Spleen (tissue), 11 donors: ENCODE data around the gene DAPK2. TPM values are rescaled to one million over a fixed set of nuclear protein-coding genes. Genes with fewer than 3 reads are reported as not detected.

Experiments used
- DNase-seq: peaks from one replicate; pipeline ENCODE4 v3.0.0-alpha.2; 2020
- H3K27ac ChIP-seq, 8 donors: fragments of 200-600 bp; sonication (generic) in 7 of 8; 1 replicate in 4 of 8; 2 replicates in 4 of 8; pipeline versions ENCODE4 v1.5.0 to v1.8.0; 2016 to 2021; ENCODE audit warnings: inconsistent platforms in 4 of 8, mild to moderate bottlenecking in 4 of 8, moderate library complexity in 1 of 8
- H3K27me3 ChIP-seq, 7 donors: fragments of 200-600 bp; sonication (generic) in 6 of 7; replicated peaks in 1 of 7; 1 replicate in 4 of 7; 2 replicates in 3 of 7; pipeline versions ENCODE4 v1.5.0 to v1.8.0; 2016 to 2021; ENCODE audit warnings: inconsistent platforms in 3 of 7, mild to moderate bottlenecking in 1 of 7
- H3K36me3 ChIP-seq, 6 donors: fragments of 200-600 bp; sonication (generic) in 5 of 6; 1 replicate in 4 of 6; 2 replicates in 2 of 6; pipeline versions ENCODE4 v1.5.0 to v1.8.0; 2016 to 2021; ENCODE audit warnings: inconsistent platforms in 2 of 6
- H3K4me1 ChIP-seq, 6 donors: fragments of 200-600 bp; sonication (generic) in 5 of 6; 1 replicate in 3 of 6; 2 replicates in 3 of 6; pipeline versions ENCODE4 v1.5.0 to v1.8.0; 2016 to 2021; ENCODE audit warnings: inconsistent platforms in 3 of 6
- H3K4me3 ChIP-seq, 8 donors: fragments of 200-600 bp; sonication (generic) in 7 of 8; 1 replicate in 4 of 8; 2 replicates in 4 of 8; pipeline versions ENCODE4 v1.5.0 to v1.8.0; 2016 to 2021; ENCODE audit warnings: inconsistent platforms in 4 of 8, mild to moderate bottlenecking in 4 of 8, moderate library complexity in 2 of 8
- H3K9me3 ChIP-seq, 8 donors: fragments of 200-600 bp; sonication (generic) in 7 of 8; 1 replicate in 4 of 8; 2 replicates in 4 of 8; pipeline versions ENCODE4 v1.5.0 to v1.8.0; 2016 to 2021; ENCODE audit warnings: inconsistent platforms in 4 of 8
- CTCF ChIP-seq, 11 experiments: fragments of 200-600 bp in 7 of 11; fragments of 450-650 bp in 4 of 11; sonication (generic) in 4 of 11; IDR thresholded peaks in 8 of 11; conservative IDR thresholded peaks in 3 of 11; 1 replicate in 7 of 11; 2 replicates in 4 of 11; pipeline versions ENCODE4 v1.4.0 to v1.8.0; 2016 to 2021; ENCODE audit warnings: antibody characterized with exemption in 11 of 11, inconsistent platforms in 4 of 11, mild to moderate bottlenecking in 1 of 11
- POLR2A ChIP-seq, 3 donors: fragments of 450-650 bp; IDR thresholded peaks; one replicate each; pipeline ENCODE4 v1.5.1; 2017; ENCODE audit warnings: antibody characterized with exemption in 3 of 3, mild to moderate bottlenecking in 1 of 3
- POLR2AphosphoS5 ChIP-seq, 3 donors: sonication (generic); formaldehyde crosslinking; IDR thresholded peaks; one replicate each; pipeline ENCODE4 v1.5.1; 2017; ENCODE audit warnings: antibody characterized with exemption in 3 of 3
- WGBS, 5 donors: extraction: QIAGEN DNeasy Blood & Tissue Kit in 3 of 5; methylation state at CpG; one replicate each; pipeline versions ENCODE4 v1.1.5 to v1.1.7; 2013 to 2018; 5-methylcytosine and 5-hydroxymethylcytosine counted together
- intact Hi-C: fragments of 100-400 bp; cut with DNase I; formaldehyde crosslinking; loops from one replicate; pipeline ENCODE4 v1.15.0; 2023; ENCODE audit warnings: low total_unique reads
- polyA plus RNA-seq, 3 donors: library from polyadenylated mRNA; stranded (reverse); fragments of 200-250 nt; gene quantifications; one replicate each; pipeline ENCODE4 v1.2.1, GENCODE V29; 2013
- total RNA-seq, 7 donors: library from RNA; depleted of rRNA in 3 of 7; stranded (reverse); fragments of >200 nt in 3 of 7; fragmentation: NEBNext Ultra II Directional in 4 of 7; extraction: Animal tissue kit (Norgen Biotek cat#: 25700) in 4 of 7; gene quantifications; one replicate each; pipeline versions ENCODE4 v1.1.0 to v1.2.1, GENCODE V29; 2016 to 2021
- donor health status: healthy with polysubstance abuse.
- donor health status: DM: no; HTN: no; CAD: no; lungs with moderate emphysema.
- donor health status: DM: no; HTN: no; CAD: no.
- donor health status: Bipolar disorder and iron deficiency.
- donor health status: healthy.
- donor health status: DM: no; HTN: no; CAD: no.
- donor health status: DM: yes; HTN: yes; CAD: no.

Gene DAPK2
- total and polyA plus RNA-seq, 10 donors = 4.9 to 38.3 (median 15.5) TPM

- no peak for DNase-seq
- intact Hi-C loops = no loop called here
- H3K9me3 ChIP-seq = no peaks in the 10 kb centered on the region
- peak overlapping the region in 3 of 8 donors; percentile 2 to 31 (median 30) for H3K27ac ChIP-seq
- no peaks in the 10 kb centered on the region for H3K27me3 ChIP-seq
- peaks cover 0 to 61% (median 4%) of the 10 kb centered on the region in 6 donors for H3K36me3 ChIP-seq
- TF ChIP-seq CTCF (IDR thresholded peaks at IDR 0.05 in 8 of 11, conservative IDR thresholded peaks at IDR 0.05 in 3 of 11) (no peak), POLR2A (IDR thresholded peaks at IDR 0.05) (no peak), POLR2AphosphoS5 (IDR thresholded peaks at IDR 0.05) (no peak)
- no peak overlapping the region for H3K4me3 ChIP-seq
- H3K4me1 ChIP-seq = peaks cover 0 to 37% (median 14%) of the 10 kb centered on the region in 6 donors
- 58 to 95% (median 79%) methylated on average over 5 to 6 of the region's 6 CpGs for WGBS, 5 donors
Measured at GRCh38 chr15:63918317-63918672, 128.0 kb downstream of the DAPK2 start.

GRCh38 chr15:63917588-63918316, 128.5 kb downstream of the DAPK2 start:
- Histone ChIP-seq H3K4me3 (no peak overlapping the region), H3K36me3 (peaks cover 0 to 55% (median 2%) of the 10 kb centered on the region in 6 donors), H3K4me1 (peaks cover 0 to 37% (median 14%) of the 10 kb centered on the region in 6 donors), H3K27me3 (no peaks in the 10 kb centered on the region), H3K27ac (peak overlapping the region in 5 of 8 donors; percentile 2 to 43 (median 30)), H3K9me3 (no peaks in the 10 kb centered on the region)
- TF ChIP-seq CTCF (IDR thresholded peaks at IDR 0.05 in 8 of 11, conservative IDR thresholded peaks at IDR 0.05 in 3 of 11) = no peak
- no peak for TF ChIP-seq POLR2AphosphoS5 (IDR thresholded peaks at IDR 0.05)
- TF ChIP-seq POLR2A (IDR thresholded peaks at IDR 0.05) = no peak
- DNase-seq = no peak
- intact Hi-C loops = no loop called here
- 71 to 85% (median 78%) methylated on average over 7 to 8 of the region's 8 CpGs for WGBS, 5 donors

- peaks cover 0 to 52% (median 0%) of the 10 kb centered on the region in 6 donors for H3K36me3 ChIP-seq
- WGBS, 5 donors = 52 to 70% (median 62%) methylated on average over 9 of the region's 9 CpGs
Measured at GRCh38 chr15:63915873-63916771, 130.2 kb downstream of the DAPK2 start.

More at GRCh38 chr15:63915873-63916771, 130.2 kb downstream of the DAPK2 start:
- no peaks in the 10 kb centered on the region for H3K27me3 ChIP-seq
- no peaks in the 10 kb centered on the region for H3K9me3 ChIP-seq
- no peak overlapping the region for H3K4me3 ChIP-seq
- H3K4me1 ChIP-seq = peaks cover 0 to 37% (median 13%) of the 10 kb centered on the region in 6 donors
- TF ChIP-seq CTCF (IDR thresholded peaks at IDR 0.05 in 8 of 11, conservative IDR thresholded peaks at IDR 0.05 in 3 of 11) (peak in 8 of 11 experiments; percentile 24 to 55 (median 44)), POLR2AphosphoS5 (IDR thresholded peaks at IDR 0.05) (no peak), POLR2A (IDR thresholded peaks at IDR 0.05) (no peak)
- intact Hi-C loops = no loop called here
- DNase-seq = peak; percentile 61
- H3K27ac ChIP-seq = peak overlapping the region in 5 of 8 donors; percentile 13 to 43 (median 21)
